SK-N-DZ (cell line): ENCODE data around the gene TTLL5.

ENCODE experiments used
- DNase-seq: peaks from one replicate; pipeline ENCODE4 v3.0.0-alpha.2; 2015; ENCODE audit warnings: low spot score

TTLL5 gene

GRCh38 chr14:75736845-75737485, 75.9 kb downstream of the TTLL5 start:
- no peak for DNase-seq

DNA sequence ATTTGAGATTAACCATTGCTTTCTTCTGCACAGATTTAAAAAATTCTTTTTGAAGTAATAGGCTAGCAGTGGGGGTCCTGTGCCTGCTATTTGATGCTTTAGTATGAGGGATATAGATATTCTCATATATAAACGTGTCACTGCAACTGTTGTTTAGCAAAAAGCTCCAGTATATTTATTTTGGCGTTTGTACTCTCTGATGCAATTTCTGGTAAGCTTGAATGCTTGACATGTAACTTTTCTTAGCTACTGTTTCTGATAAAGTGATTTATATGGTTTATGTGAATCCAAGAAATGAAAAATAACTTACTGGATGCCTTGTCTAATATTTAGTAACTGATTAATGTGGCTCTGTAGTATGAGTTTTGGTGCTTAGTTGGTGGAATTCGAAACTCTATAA, 77.1 kb downstream of the TTLL5 start:
- DNase-seq = no peak

DNA sequence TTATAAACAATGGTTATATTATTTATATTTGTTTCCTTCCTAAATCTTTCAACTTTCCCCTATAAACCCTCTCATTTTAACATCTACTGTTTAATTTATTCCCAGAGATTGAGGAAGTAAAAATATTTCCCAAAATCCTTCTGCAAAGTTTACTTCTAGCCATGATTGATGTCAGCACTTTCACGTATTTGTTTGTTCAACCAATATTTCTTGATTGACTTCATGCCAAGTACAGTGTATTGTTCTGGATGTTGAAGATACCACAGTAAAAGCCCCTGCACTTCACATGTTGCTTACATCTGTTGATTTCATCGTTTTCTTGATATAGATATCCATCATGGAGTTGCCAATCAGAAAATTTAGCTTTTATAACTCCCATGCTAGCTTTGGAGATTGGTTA, 81.8 kb downstream of the TTLL5 start:
- no peak for DNase-seq

- DNase-seq = no peak
Measured at GRCh38 chr14:75747899-75748298, 86.9 kb downstream of the TTLL5 start.

- no peak for DNase-seq
Measured at GRCh38 chr14:75748336-75748735, 87.3 kb downstream of the TTLL5 start.

- no peak for DNase-seq
Measured at GRCh38 chr14:75751296-75751695, 90.2 kb downstream of the TTLL5 start.

GRCh38 chr14:75752086-75752485, 91.0 kb downstream of the TTLL5 start:
- DNase-seq = no peak

DNA sequence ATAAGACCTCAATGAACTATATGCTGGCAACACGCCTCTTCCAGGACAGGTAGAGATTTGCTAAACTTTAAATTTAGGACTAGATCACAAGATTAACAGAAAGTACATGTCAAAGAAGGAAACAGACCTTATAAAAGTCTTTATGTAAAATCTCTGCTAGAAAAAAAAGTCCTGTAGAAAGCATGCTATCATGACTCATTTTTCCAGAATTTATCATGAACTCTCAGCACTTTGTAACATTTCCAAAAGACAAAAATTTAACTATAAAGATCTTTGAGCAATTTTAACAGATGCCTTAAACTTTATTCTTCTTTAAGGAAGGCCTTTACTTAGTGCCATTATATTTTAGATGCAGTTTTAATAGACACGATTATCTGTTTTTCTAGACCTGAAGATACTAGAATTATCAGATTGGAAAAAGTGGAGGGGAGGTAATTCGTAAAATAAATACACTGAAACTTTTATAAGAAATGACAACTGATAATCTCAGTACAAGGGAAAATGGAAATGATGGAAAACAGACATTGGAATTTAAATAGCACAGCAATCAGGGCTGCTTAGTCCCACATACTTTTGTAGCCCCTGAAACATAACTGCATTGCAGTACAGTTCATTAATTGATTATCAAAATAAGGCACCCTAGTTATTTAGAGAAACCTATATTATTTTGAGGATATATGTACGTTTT, 92.0 kb downstream of the TTLL5 start:
- no peak for DNase-seq

- no peak for DNase-seq
Measured at GRCh38 chr14:75753696-75754095, 92.7 kb downstream of the TTLL5 start.

- no peak for DNase-seq
Measured at GRCh38 chr14:75757644-75758402, 96.8 kb downstream of the TTLL5 start.

- DNase-seq = no peak
Measured at GRCh38 chr14:75764020-75764419, 103.0 kb downstream of the TTLL5 start.

DNA sequence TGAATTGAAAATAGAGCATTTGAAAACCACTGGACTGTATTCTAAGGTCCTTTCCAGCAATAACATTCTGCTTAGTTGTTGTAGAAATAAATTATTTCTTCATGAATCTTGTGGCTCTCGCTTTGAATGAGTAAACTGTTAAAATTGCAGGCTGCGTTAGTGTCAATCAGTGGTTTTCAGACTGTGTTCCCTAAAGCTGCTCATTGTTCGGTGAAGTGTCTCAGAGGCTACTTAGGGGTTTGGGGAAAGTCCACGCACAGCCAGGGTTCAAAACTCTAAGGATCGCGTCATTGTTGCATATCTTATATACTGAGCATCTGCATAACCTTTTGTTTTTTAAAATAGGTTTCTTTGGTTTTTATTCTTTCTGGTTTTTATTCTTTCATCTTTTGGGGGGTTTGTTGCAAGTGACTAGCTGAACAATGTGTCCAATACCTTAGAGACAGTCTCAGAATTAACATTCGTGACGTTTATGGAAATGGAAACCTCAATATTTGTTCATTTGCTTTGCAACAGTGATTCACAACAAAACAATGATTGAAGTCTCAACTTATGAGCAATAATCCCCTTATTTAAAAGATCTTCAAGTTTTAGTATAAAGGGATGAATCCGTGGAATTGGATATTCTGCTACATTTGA, 108.1 kb downstream of the TTLL5 start:
- DNase-seq = no peak

- DNase-seq = no peak
Measured at GRCh38 chr14:75770635-75771034, 109.6 kb downstream of the TTLL5 start.

GRCh38 chr14:75771595-75771994, 110.5 kb downstream of the TTLL5 start:
- DNase-seq = no peak

DNA sequence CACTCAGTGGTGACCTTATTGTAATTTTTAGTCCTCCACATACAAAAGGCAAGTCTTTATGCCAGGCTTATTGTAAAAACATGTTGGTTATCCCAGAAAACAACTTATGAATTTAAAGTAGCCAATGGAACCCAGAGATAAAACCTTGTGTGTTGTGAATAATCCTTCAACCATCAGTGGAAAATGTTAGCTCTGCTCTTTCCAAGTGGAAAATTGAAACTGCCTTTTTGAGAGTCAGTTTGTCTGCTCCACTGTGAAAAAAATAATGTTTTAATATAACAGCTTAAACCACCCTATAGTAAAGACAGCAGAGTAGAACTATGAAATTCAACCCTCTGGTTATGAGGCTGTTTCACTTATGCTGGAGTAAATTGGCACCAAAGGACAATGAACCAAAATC, 112.0 kb downstream of the TTLL5 start:
- DNase-seq = no peak

DNA sequence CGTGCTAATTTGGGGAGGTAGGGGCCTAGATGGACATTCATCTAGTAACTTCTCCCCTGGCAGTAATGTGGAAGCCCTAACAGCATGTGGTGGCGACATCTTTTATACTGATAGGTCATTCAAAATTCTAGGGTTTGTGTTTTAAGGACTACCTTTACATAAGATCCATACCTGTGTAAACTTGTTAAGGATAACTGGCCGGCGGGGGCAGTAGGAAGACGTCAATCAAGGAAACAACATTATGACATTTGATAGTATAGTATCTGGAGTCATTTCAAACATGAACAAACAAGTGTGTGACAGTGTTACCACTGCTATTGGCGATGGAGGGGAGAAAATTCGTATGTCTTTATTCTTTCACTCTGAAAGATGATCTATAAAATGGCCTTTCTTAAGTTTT, 120.0 kb downstream of the TTLL5 start:
- no peak for DNase-seq

DNA sequence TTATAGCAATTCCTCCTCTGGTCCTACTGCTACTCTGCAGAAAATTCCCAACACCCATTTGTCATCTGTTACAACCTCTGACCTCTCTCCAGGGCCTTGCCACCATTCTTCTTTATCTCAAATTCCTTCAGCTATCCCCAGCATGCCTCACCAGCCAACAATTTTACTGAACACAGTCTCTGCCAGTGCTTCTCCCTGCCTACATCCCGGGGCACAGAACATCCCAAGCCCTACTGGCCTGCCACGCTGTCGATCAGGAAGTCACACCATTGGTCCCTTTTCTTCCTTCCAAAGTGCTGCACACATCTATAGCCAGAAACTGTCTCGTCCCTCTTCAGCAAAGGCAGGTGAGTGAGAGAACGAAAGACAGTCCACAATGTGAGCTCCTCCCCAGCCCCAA, 122.1 kb downstream of the TTLL5 start:
- DNase-seq = no peak

GRCh38 chr14:75783602-75784313, 122.7 kb downstream of the TTLL5 start:
- no peak for DNase-seq

- no peak for DNase-seq
Measured at GRCh38 chr14:75784314-75784686, 123.3 kb downstream of the TTLL5 start.

- DNase-seq = no peak
Measured at GRCh38 chr14:75793806-75794205, 132.8 kb downstream of the TTLL5 start.

- no peak for DNase-seq
Measured at GRCh38 chr14:75794615-75795038, 133.6 kb downstream of the TTLL5 start.

DNA sequence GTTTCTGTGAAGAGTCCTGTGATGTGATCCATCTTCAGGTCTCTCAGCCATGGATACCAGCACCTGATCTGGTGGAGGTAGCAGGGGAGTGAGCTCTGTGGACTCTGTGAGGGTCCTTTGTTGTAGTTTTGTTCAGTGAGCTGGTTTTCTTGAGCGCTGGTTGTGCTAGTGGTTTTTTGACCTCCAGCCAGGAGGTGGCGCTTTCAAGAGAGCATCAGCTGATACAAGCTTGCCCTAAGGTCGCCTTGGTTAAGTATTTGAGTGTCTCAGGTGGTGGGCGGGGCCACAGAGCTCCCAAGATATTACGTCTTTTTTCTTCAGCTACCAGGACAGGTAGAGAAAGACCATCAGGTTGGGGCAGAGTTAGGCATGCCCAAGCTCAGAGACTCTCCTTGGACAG, 139.7 kb downstream of the TTLL5 start:
- DNase-seq = no peak
